ENCODE data around the gene IL18BP. TPM values are rescaled to one million over a fixed set of nuclear protein-coding genes. Genes with fewer than 3 reads are reported as not detected.

IL18BP gene
- total RNA-seq, 2 donors from 2014 or later = 3.1 to 13.9 TPM

DNA sequence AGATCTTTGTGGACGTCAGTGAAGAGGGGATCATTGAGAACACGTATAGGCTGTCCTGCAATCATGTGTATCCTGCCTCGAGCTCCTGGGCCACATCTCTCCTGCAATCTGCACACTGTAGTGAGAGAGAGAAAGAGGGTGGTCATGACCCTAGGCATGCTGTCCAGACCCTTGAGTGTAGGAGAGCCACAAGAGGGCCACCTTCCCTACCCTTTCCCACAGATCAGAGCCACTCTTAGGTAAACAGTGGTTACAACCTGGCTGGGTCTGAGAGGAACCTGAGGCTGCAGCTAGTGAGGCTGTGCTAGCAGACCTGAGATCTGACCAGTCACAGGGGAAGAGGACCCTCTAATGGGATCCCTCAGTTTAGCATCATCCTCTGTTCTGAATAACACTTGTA lies 3.9 kb upstream of the IL18BP start:
- H3K9me3 ChIP-seq = no peaks in the 10 kb centered on the region
- H3K4me3 ChIP-seq = no peak overlapping the region
- H3K36me3 ChIP-seq = no peaks in the 10 kb centered on the region
- no peak for DNase-seq (ENCODE audit: low spot score)
- TF ChIP-seq, protein P1, sequence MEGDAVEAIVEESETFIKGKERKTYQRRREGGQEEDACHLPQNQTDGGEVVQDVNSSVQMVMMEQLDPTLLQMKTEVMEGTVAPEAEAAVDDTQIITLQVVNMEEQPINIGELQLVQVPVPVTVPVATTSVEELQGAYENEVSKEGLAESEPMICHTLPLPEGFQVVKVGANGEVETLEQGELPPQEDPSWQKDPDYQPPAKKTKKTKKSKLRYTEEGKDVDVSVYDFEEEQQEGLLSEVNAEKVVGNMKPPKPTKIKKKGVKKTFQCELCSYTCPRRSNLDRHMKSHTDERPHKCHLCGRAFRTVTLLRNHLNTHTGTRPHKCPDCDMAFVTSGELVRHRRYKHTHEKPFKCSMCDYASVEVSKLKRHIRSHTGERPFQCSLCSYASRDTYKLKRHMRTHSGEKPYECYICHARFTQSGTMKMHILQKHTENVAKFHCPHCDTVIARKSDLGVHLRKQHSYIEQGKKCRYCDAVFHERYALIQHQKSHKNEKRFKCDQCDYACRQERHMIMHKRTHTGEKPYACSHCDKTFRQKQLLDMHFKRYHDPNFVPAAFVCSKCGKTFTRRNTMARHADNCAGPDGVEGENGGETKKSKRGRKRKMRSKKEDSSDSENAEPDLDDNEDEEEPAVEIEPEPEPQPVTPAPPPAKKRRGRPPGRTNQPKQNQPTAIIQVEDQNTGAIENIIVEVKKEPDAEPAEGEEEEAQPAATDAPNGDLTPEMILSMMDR (IDR thresholded peaks at IDR 0.05) = no peak
- no peak for TF ChIP-seq POLR2A (IDR thresholded peaks at IDR 0.05)
- no peak for TF ChIP-seq POLR2AphosphoS5 (IDR thresholded peaks at IDR 0.05)
- WGBS = 79% methylated on average over 3 of the region's 3 CpGs
- H3K27ac ChIP-seq = no peak overlapping the region
- no peaks in the 10 kb centered on the region for H3K27me3 ChIP-seq (replicated peaks; ENCODE audit: insufficient read depth)
- intact Hi-C loops (cut with DNase I) = no loop called here
- H3K4me1 ChIP-seq (replicated peaks) = no peaks in the 10 kb centered on the region

DNA sequence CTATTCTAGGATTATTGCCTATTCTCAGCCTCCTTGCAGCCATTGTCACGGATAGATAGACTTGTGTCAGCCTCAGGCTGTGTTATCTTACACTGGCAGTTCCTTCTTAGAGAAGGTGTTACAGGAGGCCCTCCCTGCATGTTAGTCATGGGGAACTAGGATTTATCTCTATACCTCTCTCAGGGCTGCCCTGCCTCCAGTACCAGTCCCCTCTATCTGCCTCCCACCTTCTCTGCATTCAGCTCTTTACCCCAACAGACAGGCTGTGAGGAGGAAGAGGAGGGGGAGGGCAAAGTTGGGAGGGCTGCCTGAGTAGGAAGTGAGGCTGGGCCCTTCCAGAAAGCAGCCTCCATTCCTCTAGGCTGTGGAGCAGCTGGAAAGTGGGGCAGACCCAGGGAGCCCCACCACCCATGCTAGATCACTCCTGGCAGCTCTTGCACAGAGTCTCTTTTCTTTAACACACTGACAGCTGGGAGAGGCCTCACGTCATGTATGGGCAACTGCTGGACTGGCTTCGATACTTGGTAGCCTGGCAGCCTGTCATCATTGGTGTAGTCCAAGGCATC lies 2.9 kb upstream of the IL18BP start:
- no peaks in the 10 kb centered on the region for H3K27me3 ChIP-seq (replicated peaks; ENCODE audit: insufficient read depth)
- TF ChIP-seq POLR2A (IDR thresholded peaks at IDR 0.05) (no peak), POLR2AphosphoS5 (IDR thresholded peaks at IDR 0.05) (no peak)
- TF ChIP-seq, protein P1 (IDR thresholded peaks at IDR 0.05) = no peak
- no peaks in the 10 kb centered on the region for H3K36me3 ChIP-seq
- H3K27ac ChIP-seq = no peak overlapping the region
- H3K4me1 ChIP-seq (replicated peaks) = peaks cover 3% of the 10 kb centered on the region
- no peak for DNase-seq (ENCODE audit: low spot score)
- intact Hi-C loops (cut with DNase I) = no loop called here
- H3K9me3 ChIP-seq = no peaks in the 10 kb centered on the region
- 87% methylated on average over 3 of the region's 3 CpGs for WGBS
- no peak overlapping the region for H3K4me3 ChIP-seq

DNA sequence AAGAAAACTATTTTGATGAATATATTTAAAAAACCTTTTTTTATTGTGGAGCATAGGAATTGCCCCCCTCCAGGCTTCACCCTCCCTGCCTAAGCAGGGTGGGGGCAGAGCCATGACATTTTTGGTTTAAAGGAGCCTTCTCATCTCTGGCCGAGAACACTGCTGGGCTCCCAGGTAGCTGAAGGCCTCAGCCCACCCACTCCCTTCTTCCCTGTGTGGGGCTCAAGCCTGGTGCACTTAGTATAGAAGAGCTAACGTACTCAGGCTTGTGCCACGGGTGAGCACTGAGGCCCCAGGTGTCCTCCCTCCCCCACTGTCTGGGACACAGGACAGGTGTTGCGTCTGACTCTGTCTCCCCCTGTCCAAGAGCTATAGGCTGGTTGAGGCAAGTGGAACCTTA lies 2.2 kb upstream of the IL18BP start:
- H3K9me3 ChIP-seq = no peaks in the 10 kb centered on the region
- 100% methylated on average over 4 of the region's 4 CpGs for WGBS

DNA sequence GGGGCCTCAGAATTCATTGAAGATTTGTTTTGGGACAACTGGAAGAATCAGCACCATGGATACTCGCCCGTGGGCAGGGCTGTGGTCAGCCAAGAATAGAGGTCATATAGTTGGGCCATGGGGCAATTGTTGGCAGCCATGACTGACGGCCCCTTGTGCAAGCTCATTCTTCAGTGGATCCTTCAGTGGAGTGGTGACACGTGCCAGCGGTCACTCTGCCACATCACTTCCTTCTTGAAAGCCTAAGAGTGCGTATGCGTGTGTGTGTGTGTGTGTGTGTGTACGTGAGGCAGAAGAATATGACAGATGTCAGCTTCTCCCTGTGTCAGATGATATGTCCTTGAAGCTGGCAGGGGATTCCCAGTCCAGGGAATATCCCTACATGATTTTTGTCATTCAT lies 1.8 kb upstream of the IL18BP start:
- no peak for DNase-seq (ENCODE audit: low spot score)
- no peak for TF ChIP-seq POLR2AphosphoS5 (IDR thresholded peaks at IDR 0.05)
- TF ChIP-seq, protein P1 (IDR thresholded peaks at IDR 0.05) = no peak
- TF ChIP-seq POLR2A (IDR thresholded peaks at IDR 0.05) = no peak
- H3K36me3 ChIP-seq = no peaks in the 10 kb centered on the region
- H3K4me1 ChIP-seq (replicated peaks) = peaks cover 3% of the 10 kb centered on the region
- no peaks in the 10 kb centered on the region for H3K27me3 ChIP-seq (replicated peaks; ENCODE audit: insufficient read depth)
- H3K9me3 ChIP-seq = no peaks in the 10 kb centered on the region
- 77% methylated on average over 8 of the region's 8 CpGs for WGBS
- no peak overlapping the region for H3K4me3 ChIP-seq
- intact Hi-C loops (cut with DNase I) = no loop called here
- H3K27ac ChIP-seq = no peak overlapping the region

More for the DNA sequence above, 2.2 kb upstream of the IL18BP start:
- DNase-seq (ENCODE audit: low spot score) = no peak
- H3K4me3 ChIP-seq = no peak overlapping the region
- H3K27me3 ChIP-seq (replicated peaks; ENCODE audit: insufficient read depth) = no peaks in the 10 kb centered on the region
- TF ChIP-seq, protein P1 (IDR thresholded peaks at IDR 0.05) = no peak
- TF ChIP-seq POLR2AphosphoS5 (IDR thresholded peaks at IDR 0.05) (no peak), POLR2A (IDR thresholded peaks at IDR 0.05) (no peak)
- no peaks in the 10 kb centered on the region for H3K36me3 ChIP-seq
- no peak overlapping the region for H3K27ac ChIP-seq
- intact Hi-C loops (cut with DNase I) = no loop called here
- H3K4me1 ChIP-seq (replicated peaks) = peaks cover 3% of the 10 kb centered on the region

DNA sequence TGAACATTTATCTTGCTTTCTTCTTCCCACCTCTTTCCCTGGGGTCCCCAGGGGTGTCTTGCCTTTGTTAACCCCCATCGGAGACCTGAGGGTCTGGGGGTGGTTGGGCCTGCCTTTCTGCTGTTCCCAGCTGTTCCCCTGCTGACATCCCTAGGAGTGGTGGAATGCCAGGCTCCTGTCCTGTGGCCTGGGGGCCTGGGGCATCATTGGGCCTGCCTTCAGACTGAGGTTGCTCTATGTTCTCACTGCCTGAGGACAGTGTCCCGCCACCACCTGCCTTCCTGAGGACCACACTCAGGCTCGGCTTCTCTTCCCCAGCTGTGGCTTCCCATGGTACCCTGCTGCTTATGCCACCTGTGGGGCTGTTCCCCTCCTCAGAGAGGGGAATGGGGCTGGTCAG lies 1.1 kb upstream of the IL18BP start:
- Histone ChIP-seq H3K4me3 (no peak overlapping the region), H3K27me3 (replicated peaks; ENCODE audit: insufficient read depth) (no peaks in the 10 kb centered on the region), H3K27ac (no peak overlapping the region), H3K36me3 (no peaks in the 10 kb centered on the region), H3K4me1 (replicated peaks) (peaks cover 3% of the 10 kb centered on the region), H3K9me3 (no peaks in the 10 kb centered on the region)
- intact Hi-C loops (cut with DNase I) = no loop called here
- no peak for DNase-seq (ENCODE audit: low spot score)
- TF ChIP-seq POLR2AphosphoS5 (IDR thresholded peaks at IDR 0.05) = no peak
- TF ChIP-seq POLR2A (IDR thresholded peaks at IDR 0.05) = no peak
- TF ChIP-seq, protein P1 (IDR thresholded peaks at IDR 0.05) = no peak
- 95% methylated on average over 3 of the region's 3 CpGs for WGBS

Measured in prostate gland (tissue), 2 donors.